ENCODE measurements around the gene STXBP6. TPM values are rescaled to one million over a fixed set of nuclear protein-coding genes. Genes with fewer than 3 reads are reported as not detected.

Gene STXBP6
- total RNA-seq, 1 experiment from 2014 or later = 5.3 TPM

GRCh38 chr14:24880689-24881088 is 169.3 kb downstream of the STXBP6 start:
- Histone ChIP-seq H3K36me3 (ENCODE audit: insufficient read depth, low read length, poor library complexity, severe bottlenecking) (no peaks in the 10 kb centered on the region), H3K9me3 (ENCODE audit: low read depth, low read length, poor library complexity, severe bottlenecking) (no peaks in the 10 kb centered on the region), H3K27me3 (replicated peaks; ENCODE audit: insufficient read depth, low read depth, low read length, poor library complexity) (no peaks in the 10 kb centered on the region), H3K27ac (ENCODE audit: low read depth, low read length, poor library complexity, severe bottlenecking) (no peak overlapping the region), H3K4me1 (ENCODE audit: insufficient read depth, low read length, poor library complexity, severe bottlenecking) (no peaks in the 10 kb centered on the region), H3K4me3 (ENCODE audit: low read depth, low read length, poor library complexity, severe bottlenecking) (no peak overlapping the region)
- BruUV-seq (replicated peaks) = no TSS peak
- TF ChIP-seq EZH2 (IDR thresholded peaks at IDR 0.05; ENCODE audit: borderline replicate concordance, low read depth, low read length, poor library complexity, severe bottlenecking) (no peak), CTCF (conservative IDR thresholded peaks at IDR 0.05; ENCODE audit: low read depth, low read length) (no peak)
- ChIA-PET CTCF (no interaction called here), POLR2A (ENCODE audit: low non-redundant PET) (no interaction called here)
- DNase-seq (ENCODE audit: low spot score) = no peak
- intact Hi-C loops (cut with micrococcal nuclease; ENCODE audit: unreplicated experiment) = no loop called here

- TF ChIP-seq CTCF (conservative IDR thresholded peaks at IDR 0.05; ENCODE audit: low read depth, low read length) = no peak
- TF ChIP-seq EZH2 (IDR thresholded peaks at IDR 0.05; ENCODE audit: borderline replicate concordance, low read depth, low read length, poor library complexity, severe bottlenecking) = no peak
- Histone ChIP-seq H3K27me3 (replicated peaks; ENCODE audit: insufficient read depth, low read depth, low read length, poor library complexity) (no peaks in the 10 kb centered on the region), H3K4me3 (ENCODE audit: low read depth, low read length, poor library complexity, severe bottlenecking) (no peak overlapping the region), H3K36me3 (ENCODE audit: insufficient read depth, low read length, poor library complexity, severe bottlenecking) (no peaks in the 10 kb centered on the region), H3K27ac (ENCODE audit: low read depth, low read length, poor library complexity, severe bottlenecking) (no peak overlapping the region), H3K4me1 (ENCODE audit: insufficient read depth, low read length, poor library complexity, severe bottlenecking) (no peaks in the 10 kb centered on the region), H3K9me3 (ENCODE audit: low read depth, low read length, poor library complexity, severe bottlenecking) (no peaks in the 10 kb centered on the region)
- intact Hi-C loops (cut with micrococcal nuclease; ENCODE audit: unreplicated experiment) = no loop called here
- ChIA-PET CTCF (no interaction called here), POLR2A (ENCODE audit: low non-redundant PET) (no interaction called here)
- BruUV-seq (replicated peaks) = no TSS peak
- DNase-seq (ENCODE audit: low spot score) = no peak
Measured at GRCh38 chr14:24879661-24880386, 170.1 kb downstream of the STXBP6 start.

- intact Hi-C loops (cut with micrococcal nuclease; ENCODE audit: unreplicated experiment) = no loop called here
- Histone ChIP-seq H3K27ac (ENCODE audit: low read depth, low read length, poor library complexity, severe bottlenecking) (no peak overlapping the region), H3K4me1 (ENCODE audit: insufficient read depth, low read length, poor library complexity, severe bottlenecking) (no peaks in the 10 kb centered on the region), H3K9me3 (ENCODE audit: low read depth, low read length, poor library complexity, severe bottlenecking) (no peaks in the 10 kb centered on the region), H3K27me3 (replicated peaks; ENCODE audit: insufficient read depth, low read depth, low read length, poor library complexity) (no peaks in the 10 kb centered on the region), H3K4me3 (ENCODE audit: low read depth, low read length, poor library complexity, severe bottlenecking) (no peak overlapping the region), H3K36me3 (ENCODE audit: insufficient read depth, low read length, poor library complexity, severe bottlenecking) (no peaks in the 10 kb centered on the region)
- POLR2A ChIA-PET (ENCODE audit: low non-redundant PET) = no interaction called here
- CTCF ChIA-PET = no interaction called here
- no peak for DNase-seq (ENCODE audit: low spot score)
- TF ChIP-seq EZH2 (IDR thresholded peaks at IDR 0.05; ENCODE audit: borderline replicate concordance, low read depth, low read length, poor library complexity, severe bottlenecking) = no peak
- TF ChIP-seq CTCF (conservative IDR thresholded peaks at IDR 0.05; ENCODE audit: low read depth, low read length) = no peak
- BruUV-seq (replicated peaks) = no TSS peak
Measured at GRCh38 chr14:24876996-24877395, 173.0 kb downstream of the STXBP6 start.
